T-helper 9 cell (primary cell): ENCODE measurements around the gene CHST13.
"Not testable (repeated sequence)": the region's sequence is repeated elsewhere in the genome, so short reads cannot be mapped to it uniquely, and the experiment has no call there.

Experiments
- DNase-seq: peaks from one replicate; pipeline ENCODE4 v3.0.0-alpha.2; 2020

Gene CHST13

GRCh38 chr3:126556637-126557414 is 32.9 kb downstream of the CHST13 start:
- DNase-seq, result no peak

GRCh38 chr3:126557415-126557745 is 33.4 kb downstream of the CHST13 start:
- no peak for DNase-seq

- DNase-seq, result no peak
Observed at GRCh38 chr3:126557761-126558160, 33.8 kb downstream of the CHST13 start.

- no peak for DNase-seq
Observed at GRCh38 chr3:126558336-126559071, 34.5 kb downstream of the CHST13 start, which contains the start of gene C3orf22. C3orf22 (minus strand) TSS chr3:126558932; CDS start chr3:126553390, 5,542 bp downstream.

- no peak for DNase-seq
Observed at GRCh38 chr3:126562737-126563276, 38.9 kb downstream of the CHST13 start.

GRCh38 chr3:126567696-126568438 is 43.9 kb downstream of the CHST13 start:
- no peak for DNase-seq

GRCh38 chr3:126568776-126569342 is 44.9 kb downstream of the CHST13 start:
- no peak for DNase-seq

- no peak for DNase-seq
Observed at GRCh38 chr3:126569390-126569975, 45.5 kb downstream of the CHST13 start.

GRCh38 chr3:126570103-126570541 is 46.2 kb downstream of the CHST13 start:
- DNase-seq, result no peak

- no peak for DNase-seq
Observed at GRCh38 chr3:126571078-126571477, 47.1 kb downstream of the CHST13 start.

GRCh38 chr3:126573492-126574117 is 49.6 kb downstream of the CHST13 start:
- no peak for DNase-seq

GRCh38 chr3:126577261-126577660 is 53.3 kb downstream of the CHST13 start:
- DNase-seq, result no peak

GRCh38 chr3:126578702-126579101 is 54.7 kb downstream of the CHST13 start:
- DNase-seq, result no peak

- DNase-seq, result no peak
Observed at GRCh38 chr3:126580746-126581145, 56.8 kb downstream of the CHST13 start.

- no peak for DNase-seq
Observed at GRCh38 chr3:126581569-126581968, 57.6 kb downstream of the CHST13 start.

- no peak for DNase-seq
Observed at GRCh38 chr3:126582311-126582710, 58.4 kb downstream of the CHST13 start.

- DNase-seq, result not testable (repeated sequence)
Observed at GRCh38 chr3:126591515-126591914, 67.6 kb downstream of the CHST13 start.
